HG02870 (cell line): ENCODE results near the gene VRK3.
"Not testable (repeated sequence)": the region's sequence is repeated elsewhere in the genome, so short reads cannot be mapped to it uniquely, and the experiment has no call there.

Experiments used
- ATAC-seq: cut with Tn5 transposase; IDR thresholded peaks from one replicate; pipeline ENCODE4 v1.9.1; 2021; ENCODE audit warnings: mild to moderate bottlenecking, moderate library complexity; ENCODE audit not compliant: unreplicated experiment

VRK3 gene

GRCh38 chr19:49958144-49958543 is 67.0 kb downstream of the VRK3 start:
- ATAC-seq: not testable (repeated sequence)

- no peak for ATAC-seq
Measured at GRCh38 chr19:49957262-49957915, 67.8 kb downstream of the VRK3 start.

GRCh38 chr19:49956115-49956495 is 69.1 kb downstream of the VRK3 start:
- no peak for ATAC-seq

- no peak for ATAC-seq
Measured at GRCh38 chr19:49954933-49955332, 70.2 kb downstream of the VRK3 start.

- ATAC-seq: no peak
Measured at GRCh38 chr19:49954092-49954829, 70.9 kb downstream of the VRK3 start.

GRCh38 chr19:49953416-49953815 is 71.8 kb downstream of the VRK3 start:
- ATAC-seq: no peak

GRCh38 chr19:49952906-49953305 is 72.3 kb downstream of the VRK3 start:
- no peak for ATAC-seq

- no peak for ATAC-seq
Measured at GRCh38 chr19:49952479-49952836, 72.7 kb downstream of the VRK3 start.

- no peak for ATAC-seq
Measured at GRCh38 chr19:49951806-49952478, 73.2 kb downstream of the VRK3 start.

- ATAC-seq: no peak
Measured at GRCh38 chr19:49950956-49951526, 74.1 kb downstream of the VRK3 start.

GRCh38 chr19:49950590-49950948 is 74.6 kb downstream of the VRK3 start:
- no peak for ATAC-seq

GRCh38 chr19:49949742-49950589 is 75.2 kb downstream of the VRK3 start:
- ATAC-seq: no peak

GRCh38 chr19:49946415-49946814 is 78.8 kb downstream of the VRK3 start:
- no peak for ATAC-seq

GRCh38 chr19:49944567-49944966 is 80.6 kb downstream of the VRK3 start:
- not testable (repeated sequence) for ATAC-seq

GRCh38 chr19:49940482-49940791 is 84.7 kb downstream of the VRK3 start:
- ATAC-seq: no peak

GRCh38 chr19:49939721-49940481 is 85.3 kb downstream of the VRK3 start:
- ATAC-seq: no peak

GRCh38 chr19:49938662-49939061 is 86.5 kb downstream of the VRK3 start:
- no peak for ATAC-seq

GRCh38 chr19:49937750-49938381 is 87.3 kb downstream of the VRK3 start:
- no peak for ATAC-seq

- no peak for ATAC-seq
Measured at GRCh38 chr19:49936549-49936948, 88.6 kb downstream of the VRK3 start.

GRCh38 chr19:49933643-49934042 is 91.5 kb downstream of the VRK3 start:
- ATAC-seq: no peak
